Activated naive CD4-positive, alpha-beta T cell treated with anti-CD3 and anti-CD28 coated beads, Interleukin-2, amount 50 U/mL, for 24 hours (primary cell): ENCODE results near the gene ISG20L2.
A peak's percentile ranks its signal among the peaks of the same experiment; 100 is the strongest.

Experiments used
- H3K27ac Mint-ChIP-seq: one replicate; pipeline ENCODE4 v1.8.0; 2021; ENCODE audit warnings: mild to moderate bottlenecking, mixed read lengths
- H3K27me3 Mint-ChIP-seq: one replicate; pipeline ENCODE4 v1.8.0; 2021; ENCODE audit warnings: mixed read lengths
- H3K36me3 Mint-ChIP-seq: one replicate; pipeline ENCODE4 v1.8.0; 2021; ENCODE audit warnings: mixed read lengths
- H3K4me1 Mint-ChIP-seq: one replicate; pipeline ENCODE4 v1.8.0; 2021; ENCODE audit warnings: mixed read lengths
- H3K4me3 Mint-ChIP-seq: one replicate; pipeline ENCODE4 v1.8.0; 2021; ENCODE audit warnings: mild to moderate bottlenecking, mixed read lengths
- H3K9me3 Mint-ChIP-seq: one replicate; pipeline ENCODE4 v1.8.0; 2021; ENCODE audit warnings: mixed read lengths

ISG20L2 gene

DNA sequence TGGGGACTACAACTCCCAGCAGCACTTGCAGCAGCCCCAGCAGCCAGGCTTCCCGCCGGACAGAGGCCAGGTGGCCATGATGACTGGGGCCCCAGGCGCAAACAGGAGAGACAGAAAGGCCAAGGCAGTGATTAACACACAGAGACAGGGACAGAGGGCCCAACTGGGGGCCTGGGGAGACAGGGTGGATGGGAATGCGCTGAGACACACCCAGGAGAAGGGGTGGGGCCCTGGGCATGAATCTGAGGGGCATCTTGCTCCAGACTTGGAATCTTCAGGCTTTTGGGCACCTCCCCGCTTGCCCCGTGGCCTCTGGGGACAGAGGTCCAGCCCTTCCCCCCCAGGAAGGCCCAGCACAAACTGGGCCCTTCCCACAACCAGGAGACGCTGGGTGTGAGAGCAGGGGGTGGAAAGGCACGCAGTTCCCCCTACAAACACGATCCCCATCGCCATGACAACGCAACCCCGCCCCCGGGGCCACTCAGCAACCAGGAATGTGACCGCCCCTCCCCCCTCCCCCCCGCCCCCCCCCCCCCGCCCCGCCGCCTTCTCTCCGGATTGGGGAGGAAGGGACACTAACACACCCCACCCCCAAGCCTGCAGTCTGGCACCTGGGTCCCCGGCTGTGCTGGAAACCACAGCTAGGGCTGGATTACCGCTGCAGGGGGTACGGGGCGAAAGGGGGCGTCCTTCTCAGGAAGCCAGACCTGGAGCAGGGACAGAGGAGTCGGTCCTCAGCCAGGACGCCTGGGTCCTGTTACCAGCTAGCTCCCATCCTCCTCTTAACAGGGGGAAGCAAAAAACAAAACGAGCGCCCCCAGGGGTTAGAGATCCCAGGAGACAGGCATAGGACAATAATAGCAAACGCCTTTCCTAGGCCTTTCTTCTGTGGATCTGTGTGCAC, 18.4 kb upstream of the ISG20L2 start:
- H3K36me3 Mint-ChIP-seq = peaks cover 13% of the 10 kb centered on the region
- H3K4me1 Mint-ChIP-seq = peaks cover 53% of the 10 kb centered on the region

DNA sequence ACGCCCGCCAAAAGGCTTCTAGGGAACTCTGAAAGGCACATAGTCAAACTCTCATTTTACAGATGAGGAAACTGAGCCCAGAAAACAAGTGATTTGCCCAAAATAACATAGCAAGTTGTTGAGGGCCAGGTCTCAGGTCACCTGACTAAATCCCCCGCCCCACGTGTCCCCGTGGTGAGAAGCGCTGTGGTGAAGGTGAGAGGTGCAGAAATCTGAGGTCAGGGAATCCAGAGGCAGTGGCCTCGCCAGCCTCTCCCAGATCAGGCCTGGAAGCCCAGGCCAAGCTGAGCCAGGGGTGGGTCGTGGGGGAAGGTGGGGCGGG, 17.8 kb upstream of the ISG20L2 start:
- H3K36me3 Mint-ChIP-seq = peaks cover 16% of the 10 kb centered on the region
- H3K4me1 Mint-ChIP-seq = peaks cover 59% of the 10 kb centered on the region
- peak overlapping the region; percentile 85 for H3K4me3 Mint-ChIP-seq
- no peaks in the 10 kb centered on the region for H3K9me3 Mint-ChIP-seq
- no peaks in the 10 kb centered on the region for H3K27me3 Mint-ChIP-seq
- peak overlapping the region; percentile 86 for H3K27ac Mint-ChIP-seq

More for the DNA sequence above, 18.4 kb upstream of the ISG20L2 start:
- Mint-ChIP-seq H3K27ac (peak overlapping the region; percentile 94), H3K27me3 (no peaks in the 10 kb centered on the region), H3K9me3 (no peaks in the 10 kb centered on the region), H3K4me3 (peak overlapping the region; percentile 90)

DNA sequence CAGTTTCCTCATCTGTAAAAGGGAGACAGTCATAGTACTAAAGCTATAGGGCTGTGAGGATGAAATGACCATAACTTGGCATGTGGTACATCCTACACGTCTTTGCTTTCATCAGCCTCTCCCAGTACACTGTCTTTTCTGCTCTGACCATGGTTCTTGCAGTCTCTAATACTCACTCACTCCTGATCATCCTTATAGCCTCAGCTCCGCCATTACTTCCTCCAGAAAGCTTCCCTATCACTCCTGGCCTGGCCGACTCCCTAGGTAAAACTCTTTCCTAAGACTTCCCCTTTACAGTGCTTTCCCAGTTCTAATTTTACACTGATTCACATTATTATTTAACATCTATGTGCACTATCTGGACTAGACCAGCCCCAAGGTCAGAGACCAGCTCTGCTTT, 17.3 kb upstream of the ISG20L2 start:
- peaks cover 62% of the 10 kb centered on the region for H3K4me1 Mint-ChIP-seq
- no peaks in the 10 kb centered on the region for H3K9me3 Mint-ChIP-seq
- H3K27ac Mint-ChIP-seq = peak overlapping the region; percentile 86
- H3K36me3 Mint-ChIP-seq = peaks cover 18% of the 10 kb centered on the region
- peak overlapping the region; percentile 85 for H3K4me3 Mint-ChIP-seq
- no peaks in the 10 kb centered on the region for H3K27me3 Mint-ChIP-seq

DNA sequence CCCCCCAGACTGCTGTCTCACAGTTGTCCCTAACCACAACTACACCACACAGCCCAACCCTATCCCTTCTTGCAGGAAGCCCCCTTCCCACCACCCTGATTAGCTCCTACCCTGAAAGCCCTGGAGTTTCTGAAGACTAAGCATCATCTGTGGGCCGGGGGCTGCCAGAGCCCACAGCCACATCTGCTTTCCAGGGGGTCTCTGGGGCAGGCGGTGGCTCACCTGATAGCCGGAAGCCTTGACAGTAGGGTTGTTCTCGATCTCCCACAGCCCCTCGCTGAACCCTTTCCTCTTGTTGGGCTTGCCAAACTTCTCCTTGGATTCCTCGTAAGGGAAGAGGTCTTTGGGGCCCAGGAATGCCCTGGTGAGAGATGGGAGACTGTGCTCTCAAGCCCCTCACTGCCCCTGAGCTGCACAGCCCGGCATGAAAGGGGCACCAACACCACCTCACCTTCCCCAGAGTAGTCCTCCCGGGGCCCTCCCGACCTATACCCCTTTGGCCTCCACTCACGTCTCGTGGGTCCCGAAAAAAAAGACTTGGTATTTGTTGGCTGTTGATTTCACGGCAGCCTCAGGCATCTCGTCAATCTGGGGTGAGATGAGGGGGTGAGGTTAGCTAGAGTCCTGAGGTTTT, 16.3 kb upstream of the ISG20L2 start:
- no peaks in the 10 kb centered on the region for H3K27me3 Mint-ChIP-seq
- peaks cover 57% of the 10 kb centered on the region for H3K4me1 Mint-ChIP-seq
- peaks cover 18% of the 10 kb centered on the region for H3K36me3 Mint-ChIP-seq
- H3K27ac Mint-ChIP-seq = peak overlapping the region; percentile 86
- no peak overlapping the region for H3K4me3 Mint-ChIP-seq
- no peaks in the 10 kb centered on the region for H3K9me3 Mint-ChIP-seq

DNA sequence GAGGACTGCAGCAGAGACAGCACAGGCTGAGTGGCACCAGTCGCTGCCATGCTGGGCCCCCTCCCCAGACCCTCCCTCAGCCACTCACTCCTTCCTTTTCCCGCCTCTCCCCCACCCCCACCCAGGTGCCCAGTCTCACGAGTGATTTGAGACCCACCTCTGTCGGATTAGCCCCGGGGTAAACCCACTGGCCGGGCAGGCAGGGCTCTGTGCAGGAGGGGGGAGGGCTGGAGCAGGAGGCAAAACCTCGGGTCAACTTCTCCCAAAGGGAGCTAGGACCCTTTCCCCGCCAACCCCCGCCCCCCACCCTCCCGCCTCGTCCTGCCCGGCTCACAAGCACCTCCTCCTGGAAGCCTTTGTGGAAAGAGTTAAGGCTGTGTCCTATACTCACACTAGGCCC, 15.8 kb upstream of the ISG20L2 start:
- Mint-ChIP-seq H3K4me3 (no peak overlapping the region), H3K9me3 (no peaks in the 10 kb centered on the region), H3K36me3 (peaks cover 18% of the 10 kb centered on the region), H3K27me3 (no peaks in the 10 kb centered on the region), H3K27ac (no peak overlapping the region), H3K4me1 (peaks cover 53% of the 10 kb centered on the region)

DNA sequence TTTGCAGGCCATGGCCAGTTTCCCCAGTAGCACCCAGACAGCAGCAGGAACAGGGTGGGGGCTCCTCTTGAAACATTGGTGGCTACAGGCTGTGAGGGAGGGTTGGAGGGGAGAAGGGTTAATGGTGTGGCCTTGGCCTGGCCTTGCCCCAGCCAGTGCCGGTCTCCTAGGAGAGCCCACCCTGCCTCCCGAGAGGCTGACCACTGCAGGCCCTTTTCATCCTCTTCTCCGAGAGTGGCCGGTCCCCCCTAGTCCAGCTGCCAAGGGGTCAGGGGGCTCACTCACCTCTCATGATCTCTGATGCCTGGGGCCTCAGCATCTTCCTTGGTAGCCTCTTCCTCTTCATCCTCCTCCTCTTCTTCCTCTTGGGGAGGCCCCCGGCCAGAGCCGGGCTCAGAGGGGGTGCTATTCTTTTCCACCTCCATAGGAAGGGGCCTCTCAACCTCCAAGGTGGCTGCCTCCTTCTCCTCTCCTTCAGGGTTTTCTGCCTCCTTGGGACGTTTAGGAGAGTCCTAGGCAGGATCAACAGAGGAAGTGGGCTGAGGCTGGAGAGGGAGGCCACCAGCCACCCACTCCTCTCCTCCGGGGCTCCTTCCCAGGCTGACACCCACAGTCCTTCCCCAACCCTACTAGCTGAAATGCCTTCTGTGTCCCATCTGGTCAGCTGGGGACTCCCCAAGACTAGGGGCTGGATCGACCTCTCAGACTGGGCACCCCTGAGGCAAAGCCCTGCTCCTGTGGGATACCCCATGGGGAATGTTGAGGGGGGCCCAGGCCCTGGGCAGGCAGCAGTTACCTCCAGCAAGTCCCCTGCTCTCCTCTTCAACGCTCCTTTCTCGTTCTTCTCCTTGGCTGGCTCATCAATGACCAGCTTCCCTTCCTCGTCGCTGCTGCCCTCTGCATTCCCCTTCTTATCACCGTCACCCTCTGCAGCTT, 15.1 kb upstream of the ISG20L2 start:
- no peaks in the 10 kb centered on the region for H3K27me3 Mint-ChIP-seq
- H3K27ac Mint-ChIP-seq = no peak overlapping the region
- peaks cover 20% of the 10 kb centered on the region for H3K36me3 Mint-ChIP-seq
- H3K4me1 Mint-ChIP-seq = peaks cover 53% of the 10 kb centered on the region
- H3K4me3 Mint-ChIP-seq = no peak overlapping the region
- no peaks in the 10 kb centered on the region for H3K9me3 Mint-ChIP-seq

DNA sequence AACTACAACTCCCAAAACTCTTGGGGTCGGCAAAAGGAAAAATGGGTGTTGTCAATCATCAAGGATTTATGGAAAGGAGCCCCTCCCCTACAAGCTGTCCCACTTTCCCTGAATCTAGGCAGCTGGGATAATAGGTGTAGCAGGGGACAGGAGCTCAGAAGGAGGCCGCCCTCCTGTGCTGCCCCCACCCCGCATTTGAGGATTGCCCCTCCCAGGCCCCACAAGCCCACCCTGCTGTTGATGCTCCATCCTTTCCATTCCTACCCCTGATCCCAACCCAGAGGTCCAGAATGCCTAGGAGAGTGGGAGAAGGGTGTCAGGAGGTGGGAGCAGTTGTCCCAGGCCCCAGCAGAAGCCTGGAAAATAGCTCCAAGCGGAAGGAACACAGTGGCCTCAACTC, 14.2 kb upstream of the ISG20L2 start:
- H3K27me3 Mint-ChIP-seq = no peaks in the 10 kb centered on the region
- peaks cover 18% of the 10 kb centered on the region for H3K36me3 Mint-ChIP-seq
- H3K4me3 Mint-ChIP-seq = no peak overlapping the region
- no peak overlapping the region for H3K27ac Mint-ChIP-seq
- no peaks in the 10 kb centered on the region for H3K9me3 Mint-ChIP-seq
- H3K4me1 Mint-ChIP-seq = peaks cover 47% of the 10 kb centered on the region

DNA sequence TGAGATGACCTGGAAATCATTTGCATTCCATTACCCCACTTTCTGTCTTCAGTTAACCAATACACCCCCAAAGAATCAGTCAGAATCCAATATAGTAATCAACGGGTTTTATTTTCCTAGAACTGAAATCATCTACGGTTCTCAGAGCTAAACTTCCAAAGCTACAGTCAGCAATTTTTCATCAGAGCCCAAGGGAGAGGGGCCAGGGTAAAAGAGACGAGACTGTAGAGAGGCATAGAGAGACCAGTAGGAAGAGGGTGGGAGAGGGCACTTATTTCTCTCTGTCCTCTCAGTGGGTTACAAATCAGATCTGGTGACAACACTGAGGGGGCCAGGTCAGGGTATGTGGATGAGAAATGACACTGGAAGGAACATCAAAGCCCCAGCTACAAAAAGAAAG, 13.5 kb upstream of the ISG20L2 start:
- Mint-ChIP-seq H3K27me3 (no peaks in the 10 kb centered on the region), H3K27ac (peak overlapping the region; percentile 97), H3K4me3 (peak overlapping the region; percentile 55), H3K36me3 (peaks cover 18% of the 10 kb centered on the region), H3K9me3 (no peaks in the 10 kb centered on the region), H3K4me1 (peaks cover 41% of the 10 kb centered on the region)

DNA sequence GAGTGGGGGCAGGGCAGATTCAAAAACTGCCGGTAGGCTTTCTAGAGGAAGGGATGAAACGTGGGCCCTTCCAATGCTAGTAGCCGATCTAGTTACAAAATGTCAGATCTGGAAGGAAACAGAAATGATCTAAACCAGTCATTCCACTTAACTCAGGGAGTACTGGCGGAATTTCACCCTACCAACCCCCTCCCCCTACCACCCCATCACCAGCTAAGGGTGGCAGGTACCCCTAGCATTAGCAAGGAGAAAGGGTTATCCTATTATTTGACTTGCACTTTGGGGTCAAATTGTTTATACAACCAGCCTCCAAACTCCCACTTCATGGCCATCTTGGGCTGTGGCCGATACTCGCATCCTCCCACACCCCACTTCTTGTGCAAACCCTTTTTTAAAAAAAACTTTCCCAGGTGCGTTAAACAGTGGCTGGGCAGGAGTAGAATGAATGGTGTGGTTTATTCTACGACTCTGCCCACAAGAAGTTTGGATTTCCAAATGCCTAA, 13.0 kb upstream of the ISG20L2 start:
- H3K4me3 Mint-ChIP-seq = peak overlapping the region; percentile 97
- H3K27me3 Mint-ChIP-seq = no peaks in the 10 kb centered on the region
- H3K36me3 Mint-ChIP-seq = peaks cover 18% of the 10 kb centered on the region
- H3K9me3 Mint-ChIP-seq = no peaks in the 10 kb centered on the region
- peak overlapping the region; percentile 97 for H3K27ac Mint-ChIP-seq
- H3K4me1 Mint-ChIP-seq = peaks cover 38% of the 10 kb centered on the region

DNA sequence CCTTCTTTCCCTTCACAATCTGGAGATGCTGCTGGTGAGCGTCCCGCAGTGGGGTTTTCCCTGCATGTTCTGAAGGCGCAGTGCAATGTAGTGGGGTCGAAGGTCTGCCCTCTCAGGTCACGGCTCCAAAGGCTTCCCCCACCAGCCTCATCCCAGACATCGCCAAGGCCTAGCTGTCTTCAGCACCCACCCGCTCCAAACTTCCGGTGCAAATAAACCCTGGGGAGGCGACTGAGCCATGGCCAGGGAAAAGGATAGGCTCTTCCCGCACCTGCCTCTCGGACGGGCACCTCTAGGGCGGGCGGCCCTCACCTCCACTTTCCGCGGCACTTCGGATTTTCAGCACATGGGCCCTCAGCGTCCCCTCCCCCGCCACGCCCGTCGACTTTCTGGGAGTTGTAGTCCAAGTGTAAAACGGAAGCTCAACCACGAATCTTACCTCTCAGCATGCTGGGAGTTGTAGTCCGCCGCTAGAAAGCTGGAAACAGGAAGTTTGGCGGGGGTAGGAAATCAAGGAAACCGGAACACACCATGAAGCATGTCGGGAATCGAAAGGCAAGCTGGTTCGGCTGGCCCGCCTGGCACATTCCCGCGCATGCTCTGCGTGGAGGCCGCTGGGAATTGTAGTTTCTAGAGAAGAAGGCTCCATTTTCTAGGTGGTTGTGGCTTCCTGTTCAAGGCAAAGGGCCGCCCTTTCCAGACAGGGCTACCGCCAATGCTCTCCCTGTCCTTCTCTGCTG, 12.3 kb upstream of the ISG20L2 start, which contains the start of gene MRPL24:
MRPL24 (minus strand) TSS at position 348 of the 740 bp plus-strand sequence. CDS start 2,384 bp downstream, outside the sequence.
- Mint-ChIP-seq H3K4me3 (peak within 1 kb of the TSS; percentile 97), H3K27me3 (no peaks in the 10 kb centered on the region), H3K36me3 (peaks cover 16% of the 10 kb centered on the region), H3K9me3 (no peaks in the 10 kb centered on the region), H3K27ac (peak within 1 kb of the TSS; percentile 97), H3K4me1 (peaks cover 31% of the 10 kb centered on the region)

DNA sequence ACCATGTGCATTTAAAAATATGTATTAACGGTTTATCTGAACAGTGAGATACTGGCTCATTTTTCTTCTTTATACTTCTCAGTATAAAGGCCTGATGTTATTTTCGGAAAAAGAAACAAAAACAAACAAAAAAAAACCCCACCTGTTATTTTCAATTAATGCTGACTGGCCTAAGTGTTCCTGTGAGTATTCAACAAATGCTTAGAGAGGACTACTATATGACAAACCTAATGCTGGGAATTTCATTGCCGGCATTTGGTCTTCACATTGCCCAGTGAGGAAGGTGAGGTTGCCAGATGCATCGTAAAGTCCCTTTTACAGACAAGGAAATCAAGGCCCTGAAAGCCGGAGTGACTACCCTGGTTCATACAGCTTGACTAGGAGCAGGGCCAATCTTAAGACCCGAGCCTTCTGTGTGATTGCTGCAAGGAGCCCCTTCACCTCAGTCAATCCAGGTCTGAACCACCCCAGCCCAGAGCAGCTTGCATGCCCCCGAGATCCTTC, 11.7 kb upstream of the ISG20L2 start:
- H3K27ac Mint-ChIP-seq = peak overlapping the region; percentile 97
- no peaks in the 10 kb centered on the region for H3K27me3 Mint-ChIP-seq
- H3K9me3 Mint-ChIP-seq = no peaks in the 10 kb centered on the region
- H3K36me3 Mint-ChIP-seq = peaks cover 11% of the 10 kb centered on the region
- peak overlapping the region; percentile 97 for H3K4me3 Mint-ChIP-seq
- H3K4me1 Mint-ChIP-seq = peaks cover 25% of the 10 kb centered on the region

DNA sequence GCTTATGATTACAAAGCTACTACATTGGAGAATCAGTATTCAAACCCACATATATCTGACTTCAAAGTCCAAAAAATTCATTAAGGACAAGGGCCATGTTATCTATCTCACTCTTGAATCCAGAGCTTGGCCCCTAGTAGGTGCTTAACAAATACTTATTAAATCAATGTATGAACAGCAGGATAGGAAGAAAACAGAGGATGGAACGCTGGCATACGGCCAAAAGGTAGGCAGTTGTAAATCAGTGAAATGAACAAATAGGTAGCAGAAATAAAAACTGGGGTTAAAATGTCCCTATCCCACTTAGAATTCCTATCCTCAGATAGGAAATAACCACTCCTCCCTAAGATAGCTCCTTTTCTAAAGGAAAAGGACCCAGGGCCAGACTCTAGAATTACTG, 10.3 kb upstream of the ISG20L2 start:
- Mint-ChIP-seq H3K4me1 (peaks cover 23% of the 10 kb centered on the region), H3K9me3 (no peaks in the 10 kb centered on the region), H3K4me3 (peak overlapping the region; percentile 39), H3K27ac (peak overlapping the region; percentile 33), H3K27me3 (no peaks in the 10 kb centered on the region), H3K36me3 (peaks cover 10% of the 10 kb centered on the region)

DNA sequence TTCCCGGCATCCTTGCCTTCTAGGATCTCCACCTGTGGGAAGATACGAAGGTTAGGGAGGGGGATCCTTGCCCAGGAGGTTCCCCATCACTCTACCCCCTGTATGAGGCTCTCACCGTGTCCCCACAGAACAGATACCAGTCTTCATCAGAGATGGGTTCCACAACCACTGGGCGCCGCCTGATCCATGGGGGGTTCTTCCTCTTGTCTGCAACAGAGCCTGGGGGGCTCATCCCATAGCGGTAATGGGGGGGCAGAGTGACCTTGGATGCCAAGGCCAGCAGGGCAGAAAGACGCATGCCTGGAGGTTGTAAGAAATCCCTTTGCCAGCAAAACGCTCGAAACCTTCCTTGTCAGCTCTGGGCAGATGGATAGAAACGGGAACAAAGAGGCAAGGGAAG, 9.8 kb upstream of the ISG20L2 start:
- Mint-ChIP-seq H3K9me3 (no peaks in the 10 kb centered on the region), H3K36me3 (peaks cover 10% of the 10 kb centered on the region), H3K4me1 (peaks cover 23% of the 10 kb centered on the region), H3K4me3 (no peak overlapping the region), H3K27ac (no peak overlapping the region), H3K27me3 (no peaks in the 10 kb centered on the region)

DNA sequence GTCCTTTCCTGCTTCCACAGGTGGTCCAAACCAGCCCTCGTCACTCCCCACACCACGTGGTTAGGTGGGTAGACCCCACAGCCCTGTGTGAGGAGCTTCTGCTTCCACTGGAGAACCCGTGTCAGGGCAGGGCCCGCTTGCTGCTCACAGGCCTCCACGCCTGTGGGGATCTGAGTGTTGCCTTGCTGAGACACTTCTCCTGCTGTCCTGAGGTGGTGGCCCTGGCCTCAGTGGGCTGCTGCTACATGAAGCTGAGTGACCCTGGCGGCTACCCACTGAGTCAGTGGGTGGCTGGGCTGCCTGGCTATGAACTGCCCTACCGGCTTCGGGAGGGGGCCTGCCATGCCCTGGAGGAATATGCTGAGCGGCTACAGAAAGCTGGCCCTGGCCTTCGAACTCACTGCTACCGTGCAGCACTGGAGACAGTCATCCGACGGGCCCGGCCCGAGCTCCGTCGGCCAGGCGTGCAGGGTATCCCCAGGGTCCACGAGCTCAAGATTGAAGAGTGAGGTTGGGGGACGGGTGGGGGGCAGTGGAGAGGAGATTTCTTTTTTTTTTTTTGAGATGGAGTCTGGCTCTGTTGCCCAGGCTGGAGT, 5.5 kb upstream of the ISG20L2 start:
- H3K4me3 Mint-ChIP-seq = no peak overlapping the region
- H3K27ac Mint-ChIP-seq = no peak overlapping the region
- H3K27me3 Mint-ChIP-seq = no peaks in the 10 kb centered on the region
- peaks cover 16% of the 10 kb centered on the region for H3K4me1 Mint-ChIP-seq
- peaks cover 3% of the 10 kb centered on the region for H3K36me3 Mint-ChIP-seq
- H3K9me3 Mint-ChIP-seq = no peaks in the 10 kb centered on the region
